ENCODE results near the gene FAM174C.

The FAM174C gene

GRCh38 chr19:1248139-1248785 is 27.1 kb upstream of the FAM174C start, which contains the start of gene MIDN:
MIDN (plus strand) TSS chr19:1248583; CDS start chr19:1250297, 1,714 bp downstream.
- DNase-seq (ENCODE audit: low read depth): peak; percentile 92
- peaks cover 6% of the 10 kb centered on the region for H3K36me3 ChIP-seq (ENCODE audit: control insufficient read depth, insufficient read depth, low read length, severe bottlenecking)
- H3K27me3 ChIP-seq (replicated peaks; ENCODE audit: control insufficient read depth, insufficient read depth, low read length): no peaks in the 10 kb centered on the region
- H3K4me3 ChIP-seq (ENCODE audit: low read length): peak within 1 kb of the TSS; percentile 81
- no peaks in the 10 kb centered on the region for H3K9me3 ChIP-seq (ENCODE audit: control insufficient read depth, low read length)
- H3K9ac ChIP-seq (ENCODE audit: low read length): peak within 1 kb of the TSS; percentile 89
- peaks cover 29% of the 10 kb centered on the region for H3K4me1 ChIP-seq (ENCODE audit: control insufficient read depth, insufficient read depth, low read length)

- Histone ChIP-seq H3K9ac (ENCODE audit: low read length) (peak overlapping the region; percentile 89), H3K36me3 (ENCODE audit: control insufficient read depth, insufficient read depth, low read length, severe bottlenecking) (peaks cover 7% of the 10 kb centered on the region), H3K4me3 (ENCODE audit: low read length) (peak overlapping the region; percentile 81), H3K27me3 (replicated peaks; ENCODE audit: control insufficient read depth, insufficient read depth, low read length) (no peaks in the 10 kb centered on the region), H3K4me1 (ENCODE audit: control insufficient read depth, insufficient read depth, low read length) (peaks cover 28% of the 10 kb centered on the region), H3K9me3 (ENCODE audit: control insufficient read depth, low read length) (no peaks in the 10 kb centered on the region)
- peak; percentile 92 for DNase-seq (ENCODE audit: low read depth)
These were observed 26.5 kb upstream of the FAM174C start for GRCh38 chr19:1248786-1249297.

GRCh38 chr19:1249298-1249989 is 25.9 kb upstream of the FAM174C start:
- Histone ChIP-seq H3K4me1 (ENCODE audit: control insufficient read depth, insufficient read depth, low read length) (peaks cover 29% of the 10 kb centered on the region), H3K9me3 (ENCODE audit: control insufficient read depth, low read length) (no peaks in the 10 kb centered on the region), H3K36me3 (ENCODE audit: control insufficient read depth, insufficient read depth, low read length, severe bottlenecking) (peaks cover 13% of the 10 kb centered on the region), H3K9ac (ENCODE audit: low read length) (peak overlapping the region; percentile 97), H3K4me3 (ENCODE audit: low read length) (peak overlapping the region; percentile 88), H3K27me3 (replicated peaks; ENCODE audit: control insufficient read depth, insufficient read depth, low read length) (no peaks in the 10 kb centered on the region)
- peak; percentile 98 for DNase-seq (ENCODE audit: low read depth)

- Histone ChIP-seq H3K27me3 (replicated peaks; ENCODE audit: control insufficient read depth, insufficient read depth, low read length) (no peaks in the 10 kb centered on the region), H3K9ac (ENCODE audit: low read length) (peak overlapping the region; percentile 97), H3K4me1 (ENCODE audit: control insufficient read depth, insufficient read depth, low read length) (peaks cover 29% of the 10 kb centered on the region), H3K9me3 (ENCODE audit: control insufficient read depth, low read length) (no peaks in the 10 kb centered on the region), H3K36me3 (ENCODE audit: control insufficient read depth, insufficient read depth, low read length, severe bottlenecking) (peaks cover 19% of the 10 kb centered on the region), H3K4me3 (ENCODE audit: low read length) (peak overlapping the region; percentile 88)
- DNase-seq (ENCODE audit: low read depth): no peak
These were observed 25.3 kb upstream of the FAM174C start for GRCh38 chr19:1249990-1250436.

GRCh38 chr19:1250437-1251260 is 24.7 kb upstream of the FAM174C start:
- DNase-seq (ENCODE audit: low read depth): peak; percentile 64
- peak overlapping the region; percentile 97 for H3K9ac ChIP-seq (ENCODE audit: low read length)
- peaks cover 25% of the 10 kb centered on the region for H3K36me3 ChIP-seq (ENCODE audit: control insufficient read depth, insufficient read depth, low read length, severe bottlenecking)
- peak overlapping the region; percentile 88 for H3K4me3 ChIP-seq (ENCODE audit: low read length)
- no peaks in the 10 kb centered on the region for H3K9me3 ChIP-seq (ENCODE audit: control insufficient read depth, low read length)
- no peaks in the 10 kb centered on the region for H3K27me3 ChIP-seq (replicated peaks; ENCODE audit: control insufficient read depth, insufficient read depth, low read length)
- peaks cover 30% of the 10 kb centered on the region for H3K4me1 ChIP-seq (ENCODE audit: control insufficient read depth, insufficient read depth, low read length)

DNA sequence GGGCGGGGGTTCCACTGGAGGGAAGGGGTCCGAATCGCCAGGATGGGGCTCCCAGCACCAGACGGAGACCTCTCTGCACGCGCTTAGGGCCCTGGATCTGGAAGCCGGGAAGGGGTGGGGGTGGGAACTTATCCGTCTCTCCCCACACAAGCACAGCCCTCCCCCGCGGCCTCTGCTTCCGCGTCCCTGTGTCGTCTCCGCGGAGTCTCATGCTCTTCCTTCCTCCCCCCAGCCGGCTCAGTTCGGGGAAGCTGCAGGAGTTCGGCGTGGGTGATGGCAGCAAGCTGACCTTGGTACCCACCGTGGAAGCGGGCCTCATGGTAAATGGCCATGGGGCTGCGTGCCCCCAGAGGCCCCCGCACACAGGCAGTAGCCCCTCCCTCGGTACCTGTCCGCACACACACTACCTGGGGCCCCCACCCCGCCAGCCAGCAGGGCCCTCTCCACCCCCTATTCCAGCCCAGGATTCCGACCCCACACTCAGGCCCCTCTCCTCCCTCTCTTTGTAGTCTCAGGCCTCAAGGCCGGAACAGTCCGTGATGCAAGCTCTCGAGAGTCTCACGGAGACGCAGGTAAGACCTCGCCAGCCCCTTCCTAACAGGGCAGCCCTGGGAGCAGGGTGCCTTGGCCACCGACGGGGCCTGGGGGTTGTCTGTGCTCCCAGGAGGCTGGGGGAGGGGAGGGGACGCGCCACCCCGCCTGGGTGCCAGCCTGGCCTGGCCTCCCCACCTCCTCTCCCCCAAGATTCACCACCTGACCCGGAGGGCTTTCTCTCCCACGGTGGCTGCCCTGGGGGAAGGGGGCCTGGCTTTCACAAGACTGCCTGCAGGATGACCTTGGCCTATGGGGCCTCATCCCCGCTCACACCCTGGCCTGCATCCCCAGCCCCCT is 23.8 kb upstream of the FAM174C start:
- peak overlapping the region; percentile 88 for H3K4me3 ChIP-seq (ENCODE audit: low read length)
- peaks cover 34% of the 10 kb centered on the region for H3K36me3 ChIP-seq (ENCODE audit: control insufficient read depth, insufficient read depth, low read length, severe bottlenecking)
- peaks cover 34% of the 10 kb centered on the region for H3K4me1 ChIP-seq (ENCODE audit: control insufficient read depth, insufficient read depth, low read length)
- H3K9me3 ChIP-seq (ENCODE audit: control insufficient read depth, low read length): no peaks in the 10 kb centered on the region
- peak; percentile 70 for DNase-seq (ENCODE audit: low read depth)
- no peaks in the 10 kb centered on the region for H3K27me3 ChIP-seq (replicated peaks; ENCODE audit: control insufficient read depth, insufficient read depth, low read length)
- peak overlapping the region; percentile 97 for H3K9ac ChIP-seq (ENCODE audit: low read length)

- peak; percentile 94 for DNase-seq (ENCODE audit: low read depth)
- peaks cover 40% of the 10 kb centered on the region for H3K4me1 ChIP-seq (ENCODE audit: control insufficient read depth, insufficient read depth, low read length)
- peak overlapping the region; percentile 97 for H3K9ac ChIP-seq (ENCODE audit: low read length)
- peaks cover 41% of the 10 kb centered on the region for H3K36me3 ChIP-seq (ENCODE audit: control insufficient read depth, insufficient read depth, low read length, severe bottlenecking)
- H3K4me3 ChIP-seq (ENCODE audit: low read length): peak overlapping the region; percentile 88
- no peaks in the 10 kb centered on the region for H3K9me3 ChIP-seq (ENCODE audit: control insufficient read depth, low read length)
- H3K27me3 ChIP-seq (replicated peaks; ENCODE audit: control insufficient read depth, insufficient read depth, low read length): no peaks in the 10 kb centered on the region
These were observed 23.0 kb upstream of the FAM174C start for GRCh38 chr19:1252221-1252820.

- Histone ChIP-seq H3K4me3 (ENCODE audit: low read length) (peak overlapping the region; percentile 88), H3K9me3 (ENCODE audit: control insufficient read depth, low read length) (no peaks in the 10 kb centered on the region), H3K36me3 (ENCODE audit: control insufficient read depth, insufficient read depth, low read length, severe bottlenecking) (peaks cover 48% of the 10 kb centered on the region), H3K27me3 (replicated peaks; ENCODE audit: control insufficient read depth, insufficient read depth, low read length) (no peaks in the 10 kb centered on the region), H3K9ac (ENCODE audit: low read length) (peak overlapping the region; percentile 97), H3K4me1 (ENCODE audit: control insufficient read depth, insufficient read depth, low read length) (peaks cover 41% of the 10 kb centered on the region)
- DNase-seq (ENCODE audit: low read depth): peak; percentile 97
These were observed 22.4 kb upstream of the FAM174C start for GRCh38 chr19:1252821-1253513.

DNA sequence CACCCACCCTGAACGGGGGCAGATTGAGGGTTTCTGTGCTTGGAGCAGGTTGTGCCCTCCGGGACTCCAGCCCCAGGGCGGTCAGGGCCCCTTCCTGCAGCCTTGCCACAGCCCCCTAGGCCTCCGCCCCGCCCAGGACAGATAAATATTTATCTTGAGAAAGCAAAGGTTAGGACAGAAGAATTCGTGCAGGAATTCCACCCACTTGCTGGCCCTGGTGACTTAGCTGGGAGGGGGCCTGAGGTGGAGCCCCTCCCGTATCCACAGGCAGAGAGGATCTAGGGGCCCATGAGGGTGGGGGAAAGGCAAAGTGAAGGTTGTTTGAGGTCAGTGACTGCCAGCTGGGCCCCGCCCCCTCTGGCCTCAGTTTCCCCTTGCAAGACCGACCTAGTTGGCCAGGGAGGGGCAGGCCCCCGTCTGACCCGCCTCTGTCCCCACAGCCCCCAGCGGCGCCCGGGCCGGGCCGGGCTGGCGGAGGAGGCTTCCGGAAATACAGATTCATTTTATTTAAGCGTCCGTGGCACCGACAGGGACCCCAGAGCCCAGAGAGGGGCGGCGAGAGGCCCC is 21.7 kb upstream of the FAM174C start:
- Histone ChIP-seq H3K27me3 (replicated peaks; ENCODE audit: control insufficient read depth, insufficient read depth, low read length) (no peaks in the 10 kb centered on the region), H3K9me3 (ENCODE audit: control insufficient read depth, low read length) (no peaks in the 10 kb centered on the region), H3K4me1 (ENCODE audit: control insufficient read depth, insufficient read depth, low read length) (peaks cover 45% of the 10 kb centered on the region), H3K9ac (ENCODE audit: low read length) (peak overlapping the region; percentile 97), H3K36me3 (ENCODE audit: control insufficient read depth, insufficient read depth, low read length, severe bottlenecking) (peaks cover 54% of the 10 kb centered on the region), H3K4me3 (ENCODE audit: low read length) (peak overlapping the region; percentile 79)
- DNase-seq (ENCODE audit: low read depth): no peak

Data from adipocyte (in vitro differentiated cells).